A673 (cell line): Measurements from ENCODE around the gene ALDH3B2.
"Not testable (repeated sequence)": the region's sequence is repeated elsewhere in the genome, so short reads cannot be mapped to it uniquely, and the experiment has no call there.

Source experiments
- EZH2 ChIP-seq: fragments of 200-600 bp; sonication (generic); IDR thresholded peaks from 2 replicates; pipeline ENCODE4 v1.6.1; 2017; ENCODE audit warnings: borderline replicate concordance, low read depth, mild to moderate bottlenecking, mixed read lengths, antibody characterized with exemption, low read length; ENCODE audit not compliant: poor library complexity, severe bottlenecking
- TF ChIP-seq, protein P1 (sequence below): fragments of 300-800, 200-600 bp; sonication (generic); conservative IDR thresholded peaks from 2 replicates; pipeline ENCODE4 v1.5.1; 2017; ENCODE audit warnings: low read depth, mild to moderate bottlenecking, antibody characterized with exemption, low read length, moderate library complexity, mixed read lengths

- TF ChIP-seq EZH2 = not testable (repeated sequence)
- TF ChIP-seq, protein P1, sequence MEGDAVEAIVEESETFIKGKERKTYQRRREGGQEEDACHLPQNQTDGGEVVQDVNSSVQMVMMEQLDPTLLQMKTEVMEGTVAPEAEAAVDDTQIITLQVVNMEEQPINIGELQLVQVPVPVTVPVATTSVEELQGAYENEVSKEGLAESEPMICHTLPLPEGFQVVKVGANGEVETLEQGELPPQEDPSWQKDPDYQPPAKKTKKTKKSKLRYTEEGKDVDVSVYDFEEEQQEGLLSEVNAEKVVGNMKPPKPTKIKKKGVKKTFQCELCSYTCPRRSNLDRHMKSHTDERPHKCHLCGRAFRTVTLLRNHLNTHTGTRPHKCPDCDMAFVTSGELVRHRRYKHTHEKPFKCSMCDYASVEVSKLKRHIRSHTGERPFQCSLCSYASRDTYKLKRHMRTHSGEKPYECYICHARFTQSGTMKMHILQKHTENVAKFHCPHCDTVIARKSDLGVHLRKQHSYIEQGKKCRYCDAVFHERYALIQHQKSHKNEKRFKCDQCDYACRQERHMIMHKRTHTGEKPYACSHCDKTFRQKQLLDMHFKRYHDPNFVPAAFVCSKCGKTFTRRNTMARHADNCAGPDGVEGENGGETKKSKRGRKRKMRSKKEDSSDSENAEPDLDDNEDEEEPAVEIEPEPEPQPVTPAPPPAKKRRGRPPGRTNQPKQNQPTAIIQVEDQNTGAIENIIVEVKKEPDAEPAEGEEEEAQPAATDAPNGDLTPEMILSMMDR = not testable (repeated sequence)
Measured at GRCh38 chr11:67659651-67660165, 14.7 kb downstream of the ALDH3B2 start.
